HL-60 (cell line): Measurements from ENCODE around the gene TMEM120B.

ENCODE experiments used
- POLR2AphosphoS5 ChIP-seq: IDR thresholded peaks from 2 replicates; pipeline ENCODE4 v1.6.1; 2012; ENCODE audit warnings: low read depth
- TF ChIP-seq, protein P1 (sequence below): IDR thresholded peaks from one replicate; pipeline ENCODE4 v1.5.1; 2011; ENCODE audit warnings: low read length, control low read depth, inconsistent platforms; ENCODE audit not compliant: insufficient read depth
- TF ChIP-seq, protein P2 (sequence below): IDR thresholded peaks from 2 replicates; pipeline ENCODE4 v1.6.1; 2012; ENCODE audit warnings: low read depth; ENCODE audit not compliant: insufficient replicate concordance

DNA sequence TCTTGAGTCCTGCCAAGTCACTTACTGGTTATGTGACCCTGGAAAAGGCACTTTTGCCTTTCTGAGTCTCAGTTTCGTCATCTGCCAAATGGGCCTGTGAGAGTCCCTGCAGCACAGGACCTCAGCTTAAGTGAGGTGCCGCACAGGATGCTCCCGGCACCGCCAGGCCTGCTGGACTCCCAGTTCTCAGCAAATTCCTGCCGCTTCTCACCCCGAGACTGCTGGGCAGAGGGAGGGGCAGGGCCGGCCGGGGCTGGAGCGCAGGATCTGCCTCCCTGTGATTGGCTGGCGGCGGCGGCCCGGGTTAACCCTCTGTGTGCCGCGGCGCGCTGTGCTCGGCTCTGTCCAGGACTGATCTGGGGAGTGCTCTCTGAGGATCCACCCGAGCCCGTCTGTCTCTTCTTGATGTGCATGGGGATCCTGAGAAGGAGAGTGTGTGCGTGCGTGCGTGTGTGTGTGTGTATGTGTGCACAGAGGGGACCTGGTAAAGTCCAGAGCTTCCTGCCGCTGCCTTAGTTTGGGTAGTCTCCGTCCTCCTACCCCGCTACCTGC is 99.8 kb downstream of the TMEM120B start:
- TF ChIP-seq, protein P1, sequence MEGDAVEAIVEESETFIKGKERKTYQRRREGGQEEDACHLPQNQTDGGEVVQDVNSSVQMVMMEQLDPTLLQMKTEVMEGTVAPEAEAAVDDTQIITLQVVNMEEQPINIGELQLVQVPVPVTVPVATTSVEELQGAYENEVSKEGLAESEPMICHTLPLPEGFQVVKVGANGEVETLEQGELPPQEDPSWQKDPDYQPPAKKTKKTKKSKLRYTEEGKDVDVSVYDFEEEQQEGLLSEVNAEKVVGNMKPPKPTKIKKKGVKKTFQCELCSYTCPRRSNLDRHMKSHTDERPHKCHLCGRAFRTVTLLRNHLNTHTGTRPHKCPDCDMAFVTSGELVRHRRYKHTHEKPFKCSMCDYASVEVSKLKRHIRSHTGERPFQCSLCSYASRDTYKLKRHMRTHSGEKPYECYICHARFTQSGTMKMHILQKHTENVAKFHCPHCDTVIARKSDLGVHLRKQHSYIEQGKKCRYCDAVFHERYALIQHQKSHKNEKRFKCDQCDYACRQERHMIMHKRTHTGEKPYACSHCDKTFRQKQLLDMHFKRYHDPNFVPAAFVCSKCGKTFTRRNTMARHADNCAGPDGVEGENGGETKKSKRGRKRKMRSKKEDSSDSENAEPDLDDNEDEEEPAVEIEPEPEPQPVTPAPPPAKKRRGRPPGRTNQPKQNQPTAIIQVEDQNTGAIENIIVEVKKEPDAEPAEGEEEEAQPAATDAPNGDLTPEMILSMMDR, result no peak
- peak; percentile 25 for TF ChIP-seq POLR2AphosphoS5
- TF ChIP-seq, protein P2, sequence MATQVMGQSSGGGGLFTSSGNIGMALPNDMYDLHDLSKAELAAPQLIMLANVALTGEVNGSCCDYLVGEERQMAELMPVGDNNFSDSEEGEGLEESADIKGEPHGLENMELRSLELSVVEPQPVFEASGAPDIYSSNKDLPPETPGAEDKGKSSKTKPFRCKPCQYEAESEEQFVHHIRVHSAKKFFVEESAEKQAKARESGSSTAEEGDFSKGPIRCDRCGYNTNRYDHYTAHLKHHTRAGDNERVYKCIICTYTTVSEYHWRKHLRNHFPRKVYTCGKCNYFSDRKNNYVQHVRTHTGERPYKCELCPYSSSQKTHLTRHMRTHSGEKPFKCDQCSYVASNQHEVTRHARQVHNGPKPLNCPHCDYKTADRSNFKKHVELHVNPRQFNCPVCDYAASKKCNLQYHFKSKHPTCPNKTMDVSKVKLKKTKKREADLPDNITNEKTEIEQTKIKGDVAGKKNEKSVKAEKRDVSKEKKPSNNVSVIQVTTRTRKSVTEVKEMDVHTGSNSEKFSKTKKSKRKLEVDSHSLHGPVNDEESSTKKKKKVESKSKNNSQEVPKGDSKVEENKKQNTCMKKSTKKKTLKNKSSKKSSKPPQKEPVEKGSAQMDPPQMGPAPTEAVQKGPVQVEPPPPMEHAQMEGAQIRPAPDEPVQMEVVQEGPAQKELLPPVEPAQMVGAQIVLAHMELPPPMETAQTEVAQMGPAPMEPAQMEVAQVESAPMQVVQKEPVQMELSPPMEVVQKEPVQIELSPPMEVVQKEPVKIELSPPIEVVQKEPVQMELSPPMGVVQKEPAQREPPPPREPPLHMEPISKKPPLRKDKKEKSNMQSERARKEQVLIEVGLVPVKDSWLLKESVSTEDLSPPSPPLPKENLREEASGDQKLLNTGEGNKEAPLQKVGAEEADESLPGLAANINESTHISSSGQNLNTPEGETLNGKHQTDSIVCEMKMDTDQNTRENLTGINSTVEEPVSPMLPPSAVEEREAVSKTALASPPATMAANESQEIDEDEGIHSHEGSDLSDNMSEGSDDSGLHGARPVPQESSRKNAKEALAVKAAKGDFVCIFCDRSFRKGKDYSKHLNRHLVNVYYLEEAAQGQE, result no peak
